ENCODE measurements around the gene PNMA1. TPM values are rescaled to one million over a fixed set of nuclear protein-coding genes. Genes with fewer than 3 reads are reported as not detected.

The PNMA1 gene
- total and polyA plus RNA-seq, 2 of the 13 experiments (the other 11 are each of a cell fraction or from before 2014, with no cell fraction given): 7.0 to 8.3 TPM

DNA sequence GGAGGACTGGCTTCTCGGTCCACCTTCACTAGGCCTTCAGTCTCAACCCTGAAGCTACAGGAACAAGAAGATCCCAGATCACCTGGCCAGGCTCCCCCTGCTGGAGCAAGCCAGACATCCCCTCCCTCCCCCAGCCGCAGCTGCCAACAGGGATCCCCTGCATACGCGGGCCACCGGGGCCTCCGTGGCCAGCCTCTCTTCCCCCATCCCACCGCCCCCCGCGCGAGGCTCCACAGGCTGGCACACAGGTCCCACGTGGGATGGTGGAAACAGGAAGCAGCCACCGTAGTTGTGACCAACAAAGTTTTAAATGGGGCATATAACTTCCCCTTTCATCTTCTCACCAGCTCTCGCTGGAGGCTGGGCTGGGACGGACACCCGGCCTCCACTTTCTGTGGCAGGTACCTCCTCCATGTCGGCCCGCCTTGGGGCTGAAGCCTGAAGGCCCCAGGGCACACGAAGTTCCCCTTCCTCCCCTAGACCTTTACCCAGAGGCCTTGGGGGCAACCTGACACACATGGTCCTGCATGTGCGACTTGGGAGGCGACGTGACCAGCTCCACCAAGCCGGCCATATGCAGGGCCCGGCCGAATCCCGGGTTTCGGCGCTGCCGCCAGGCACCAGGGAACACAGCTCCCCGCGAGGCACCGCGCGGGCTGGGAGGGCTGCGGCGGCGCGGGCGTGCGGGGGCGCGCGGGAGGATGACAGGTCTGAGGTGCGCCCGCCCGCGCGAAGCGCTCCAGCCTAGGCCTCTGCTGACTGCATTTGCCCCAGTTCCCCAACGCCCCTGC is 44.4 kb upstream of the PNMA1 start (continued):
- TF ChIP-seq FOXP1 (IDR thresholded peaks at IDR 0.05) (no peak), FOXP1 (CRISPR knock-in tag; IDR thresholded peaks at IDR 0.05) (no peak), HOXA7 (CRISPR knock-in tag; IDR thresholded peaks at IDR 0.05) (no peak), KAT7 (CRISPR knock-in tag; IDR thresholded peaks at IDR 0.05; ENCODE audit: borderline replicate concordance) (peak; percentile 23; the same call in 1 of the 2 replicates), ATRX (CRISPR knock-in tag; IDR thresholded peaks at IDR 0.05; ENCODE audit: borderline replicate concordance) (no peak), TEAD2 (CRISPR knock-in tag; IDR thresholded peaks at IDR 0.05) (no peak), ZNF367 (CRISPR knock-in tag; IDR thresholded peaks at IDR 0.05; ENCODE audit: borderline replicate concordance) (no peak), ZNF816 (CRISPR knock-in tag; IDR thresholded peaks at IDR 0.05; ENCODE audit: borderline replicate concordance) (no peak; the same call in 1 of the 2 replicates), REL (CRISPR knock-in tag; conservative IDR thresholded peaks at IDR 0.05) (no peak), ZSCAN29 (CRISPR knock-in tag; conservative IDR thresholded peaks at IDR 0.05) (no peak), KLF13 (CRISPR knock-in tag; IDR thresholded peaks at IDR 0.05) (no peak), MTF2 (CRISPR knock-in tag; IDR thresholded peaks at IDR 0.05; ENCODE audit: borderline replicate concordance) (no peak), BATF2 (CRISPR knock-in tag; IDR thresholded peaks at IDR 0.05) (no peak), BCL6 (CRISPR knock-in tag; IDR thresholded peaks at IDR 0.05) (no peak), SRSF9 (IDR thresholded peaks at IDR 0.05; ENCODE audit: borderline replicate concordance, insufficient read depth, low read depth, low read length, poor library complexity, severe bottlenecking) (no peak), ZNF33B (CRISPR knock-in tag; IDR thresholded peaks at IDR 0.05) (no peak), SP4 (CRISPR knock-in tag; IDR thresholded peaks at IDR 0.05) (no peak), ZNF30 (CRISPR knock-in tag; IDR thresholded peaks at IDR 0.05) (no peak), NR3C1 (CRISPR knock-in tag; IDR thresholded peaks at IDR 0.05) (no peak)
- TF ChIP-seq, protein P1, sequence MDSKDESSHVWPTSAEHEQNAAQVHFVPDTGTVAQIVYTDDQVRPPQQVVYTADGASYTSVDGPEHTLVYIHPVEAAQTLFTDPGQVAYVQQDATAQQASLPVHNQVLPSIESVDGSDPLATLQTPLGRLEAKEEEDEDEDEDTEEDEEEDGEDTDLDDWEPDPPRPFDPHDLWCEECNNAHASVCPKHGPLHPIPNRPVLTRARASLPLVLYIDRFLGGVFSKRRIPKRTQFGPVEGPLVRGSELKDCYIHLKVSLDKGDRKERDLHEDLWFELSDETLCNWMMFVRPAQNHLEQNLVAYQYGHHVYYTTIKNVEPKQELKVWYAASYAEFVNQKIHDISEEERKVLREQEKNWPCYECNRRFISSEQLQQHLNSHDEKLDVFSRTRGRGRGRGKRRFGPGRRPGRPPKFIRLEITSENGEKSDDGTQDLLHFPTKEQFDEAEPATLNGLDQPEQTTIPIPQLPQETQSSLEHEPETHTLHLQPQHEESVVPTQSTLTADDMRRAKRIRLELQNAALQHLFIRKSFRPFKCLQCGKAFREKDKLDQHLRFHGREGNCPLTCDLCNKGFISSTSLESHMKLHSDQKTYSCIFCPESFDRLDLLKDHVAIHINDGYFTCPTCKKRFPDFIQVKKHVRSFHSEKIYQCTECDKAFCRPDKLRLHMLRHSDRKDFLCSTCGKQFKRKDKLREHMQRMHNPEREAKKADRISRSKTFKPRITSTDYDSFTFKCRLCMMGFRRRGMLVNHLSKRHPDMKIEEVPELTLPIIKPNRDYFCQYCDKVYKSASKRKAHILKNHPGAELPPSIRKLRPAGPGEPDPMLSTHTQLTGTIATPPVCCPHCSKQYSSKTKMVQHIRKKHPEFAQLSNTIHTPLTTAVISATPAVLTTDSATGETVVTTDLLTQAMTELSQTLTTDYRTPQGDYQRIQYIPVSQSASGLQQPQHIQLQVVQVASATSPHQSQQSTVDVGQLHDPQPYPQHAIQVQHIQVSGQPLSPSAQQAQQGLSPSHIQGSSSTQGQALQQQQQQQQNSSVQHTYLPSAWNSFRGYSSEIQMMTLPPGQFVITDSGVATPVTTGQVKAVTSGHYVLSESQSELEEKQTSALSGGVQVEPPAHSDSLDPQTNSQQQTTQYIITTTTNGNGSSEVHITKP (CRISPR knock-in tag; IDR thresholded peaks at IDR 0.05; ENCODE audit: low read depth): no peak
- TF ChIP-seq, protein P2, sequence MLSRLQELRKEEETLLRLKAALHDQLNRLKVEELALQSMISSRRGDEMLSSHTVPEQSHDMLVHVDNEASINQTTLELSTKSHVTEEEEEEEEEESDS (CRISPR knock-in tag; IDR thresholded peaks at IDR 0.05; ENCODE audit: borderline replicate concordance): no peak
- TF ChIP-seq, protein P3, sequence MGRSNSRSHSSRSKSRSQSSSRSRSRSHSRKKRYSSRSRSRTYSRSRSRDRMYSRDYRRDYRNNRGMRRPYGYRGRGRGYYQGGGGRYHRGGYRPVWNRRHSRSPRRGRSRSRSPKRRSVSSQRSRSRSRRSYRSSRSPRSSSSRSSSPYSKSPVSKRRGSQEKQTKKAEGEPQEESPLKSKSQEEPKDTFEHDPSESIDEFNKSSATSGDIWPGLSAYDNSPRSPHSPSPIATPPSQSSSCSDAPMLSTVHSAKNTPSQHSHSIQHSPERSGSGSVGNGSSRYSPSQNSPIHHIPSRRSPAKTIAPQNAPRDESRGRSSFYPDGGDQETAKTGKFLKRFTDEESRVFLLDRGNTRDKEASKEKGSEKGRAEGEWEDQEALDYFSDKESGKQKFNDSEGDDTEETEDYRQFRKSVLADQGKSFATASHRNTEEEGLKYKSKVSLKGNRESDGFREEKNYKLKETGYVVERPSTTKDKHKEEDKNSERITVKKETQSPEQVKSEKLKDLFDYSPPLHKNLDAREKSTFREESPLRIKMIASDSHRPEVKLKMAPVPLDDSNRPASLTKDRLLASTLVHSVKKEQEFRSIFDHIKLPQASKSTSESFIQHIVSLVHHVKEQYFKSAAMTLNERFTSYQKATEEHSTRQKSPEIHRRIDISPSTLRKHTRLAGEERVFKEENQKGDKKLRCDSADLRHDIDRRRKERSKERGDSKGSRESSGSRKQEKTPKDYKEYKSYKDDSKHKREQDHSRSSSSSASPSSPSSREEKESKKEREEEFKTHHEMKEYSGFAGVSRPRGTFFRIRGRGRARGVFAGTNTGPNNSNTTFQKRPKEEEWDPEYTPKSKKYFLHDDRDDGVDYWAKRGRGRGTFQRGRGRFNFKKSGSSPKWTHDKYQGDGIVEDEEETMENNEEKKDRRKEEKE (IDR thresholded peaks at IDR 0.05): no peak

Measured in HepG2 (cell line).